HG02981 (cell line): ENCODE results near the gene POP5.
"Not testable (repeated sequence)": the region's sequence is repeated elsewhere in the genome, so short reads cannot be mapped to it uniquely, and the experiment has no call there.

Experiments
- ATAC-seq: cut with Tn5 transposase; IDR thresholded peaks from one replicate; pipeline ENCODE4 v1.9.1; 2021; ENCODE audit warnings: mild to moderate bottlenecking, moderate library complexity; ENCODE audit not compliant: unreplicated experiment

POP5 gene, protein sequence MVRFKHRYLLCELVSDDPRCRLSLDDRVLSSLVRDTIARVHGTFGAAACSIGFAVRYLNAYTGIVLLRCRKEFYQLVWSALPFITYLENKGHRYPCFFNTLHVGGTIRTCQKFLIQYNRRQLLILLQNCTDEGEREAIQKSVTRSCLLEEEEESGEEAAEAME

DNA sequence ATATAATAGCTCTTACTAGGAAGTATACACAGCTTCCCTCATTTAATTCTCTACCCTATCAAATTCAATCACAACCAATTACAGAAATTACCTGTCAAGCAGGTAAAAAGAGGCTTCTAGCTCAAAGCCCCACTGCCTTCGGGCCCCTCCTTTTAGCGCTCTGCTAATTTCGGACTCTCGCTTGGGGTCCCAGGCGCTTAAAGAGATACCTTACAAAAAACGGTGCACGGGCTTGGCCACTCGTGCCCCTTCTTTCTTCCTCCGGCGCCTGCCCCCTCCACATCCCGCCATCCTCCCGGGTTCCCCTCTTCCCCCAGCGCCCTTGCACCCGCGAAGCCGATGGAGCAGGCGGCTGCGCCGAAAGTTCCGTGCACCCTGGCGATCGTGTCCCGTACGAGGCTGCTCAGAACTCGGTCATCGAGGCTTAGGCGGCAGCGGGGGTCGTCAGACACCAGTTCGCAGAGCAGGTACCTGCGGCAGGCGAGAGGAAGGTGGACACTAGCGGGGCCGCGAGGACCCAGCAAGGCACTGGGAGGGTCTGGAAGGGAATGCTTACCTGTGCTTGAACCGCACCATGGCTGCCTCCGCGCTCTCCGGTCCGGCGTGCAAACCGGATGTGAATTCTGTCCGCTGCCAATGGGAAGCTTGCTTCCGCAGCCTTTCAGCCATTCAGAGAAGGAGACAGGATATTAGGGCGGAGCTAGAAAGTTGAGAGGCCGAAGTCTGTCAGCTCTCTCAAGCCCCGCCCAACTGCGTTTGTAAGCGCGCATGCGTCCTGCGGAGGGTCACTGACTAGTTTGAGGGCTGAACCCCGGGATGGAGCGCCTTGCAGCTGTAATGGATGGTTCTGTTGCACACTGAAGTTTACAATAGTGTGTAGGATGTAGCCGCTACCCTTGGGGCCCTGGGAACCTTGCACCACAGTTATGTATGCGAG lies at the start of gene POP5:
Gene POP5 (minus strand): TSS at position 616 of the 937 bp plus-strand sequence. CDS start 40 bp downstream, at position 576.
- peak; percentile 96 for ATAC-seq

DNA sequence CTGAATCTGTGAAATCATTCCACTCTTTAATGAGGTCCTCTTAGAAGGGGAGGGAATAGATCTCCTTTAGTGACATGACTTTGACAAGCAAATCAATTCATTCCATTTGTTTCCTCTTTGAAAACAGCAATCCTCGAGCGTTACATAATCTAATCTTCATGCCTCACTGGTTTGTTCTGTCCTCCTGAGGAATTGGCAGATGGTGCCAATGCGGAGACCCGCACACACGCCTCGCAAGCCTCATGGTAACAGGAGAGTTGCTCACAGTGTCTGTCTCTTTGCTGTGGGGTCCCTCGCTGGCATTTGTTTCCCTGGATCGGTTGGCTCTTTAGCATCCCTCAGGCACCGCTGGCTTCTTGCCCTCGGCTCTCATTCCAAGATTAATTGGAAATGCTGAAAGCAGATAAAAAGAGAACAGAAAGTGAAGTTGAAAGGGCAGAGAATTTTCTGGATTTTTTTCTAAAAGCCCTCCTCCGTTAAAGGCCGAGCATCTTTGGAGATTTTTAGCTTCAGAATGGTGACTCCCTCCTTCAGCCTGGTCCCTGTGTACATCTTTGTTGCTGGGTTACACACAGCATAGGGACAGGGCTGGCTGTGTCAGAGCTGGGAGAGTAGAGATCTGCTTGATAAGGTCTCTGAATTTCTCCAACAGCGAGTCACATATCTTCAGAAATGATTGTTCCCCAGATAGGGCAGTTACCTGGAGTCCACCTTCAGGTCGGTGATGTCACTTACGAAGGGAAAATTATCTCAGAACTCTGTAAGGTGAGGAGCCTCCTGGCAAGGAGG lies 49.1 kb upstream of the POP5 start:
- no peak for ATAC-seq

DNA sequence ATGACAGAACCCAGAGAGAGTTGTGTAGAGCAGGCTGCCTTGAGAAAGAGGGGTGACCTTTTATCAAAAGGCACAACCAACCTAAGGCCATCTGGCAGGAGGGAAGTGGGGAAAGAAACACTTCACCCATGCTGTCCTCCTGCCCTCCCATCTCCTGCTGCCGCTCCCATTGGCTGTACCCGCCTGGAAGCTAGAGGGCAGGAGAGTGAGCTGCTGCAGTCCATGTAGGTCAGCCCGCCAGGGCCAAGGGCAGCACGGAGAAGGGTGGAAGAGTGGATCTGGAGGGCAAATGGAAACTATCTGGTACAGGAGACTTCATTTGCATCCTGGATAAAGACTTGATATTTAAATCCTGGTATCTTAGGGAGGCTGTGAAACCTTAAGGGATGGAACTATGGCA lies 47.7 kb upstream of the POP5 start:
- ATAC-seq: no peak

DNA sequence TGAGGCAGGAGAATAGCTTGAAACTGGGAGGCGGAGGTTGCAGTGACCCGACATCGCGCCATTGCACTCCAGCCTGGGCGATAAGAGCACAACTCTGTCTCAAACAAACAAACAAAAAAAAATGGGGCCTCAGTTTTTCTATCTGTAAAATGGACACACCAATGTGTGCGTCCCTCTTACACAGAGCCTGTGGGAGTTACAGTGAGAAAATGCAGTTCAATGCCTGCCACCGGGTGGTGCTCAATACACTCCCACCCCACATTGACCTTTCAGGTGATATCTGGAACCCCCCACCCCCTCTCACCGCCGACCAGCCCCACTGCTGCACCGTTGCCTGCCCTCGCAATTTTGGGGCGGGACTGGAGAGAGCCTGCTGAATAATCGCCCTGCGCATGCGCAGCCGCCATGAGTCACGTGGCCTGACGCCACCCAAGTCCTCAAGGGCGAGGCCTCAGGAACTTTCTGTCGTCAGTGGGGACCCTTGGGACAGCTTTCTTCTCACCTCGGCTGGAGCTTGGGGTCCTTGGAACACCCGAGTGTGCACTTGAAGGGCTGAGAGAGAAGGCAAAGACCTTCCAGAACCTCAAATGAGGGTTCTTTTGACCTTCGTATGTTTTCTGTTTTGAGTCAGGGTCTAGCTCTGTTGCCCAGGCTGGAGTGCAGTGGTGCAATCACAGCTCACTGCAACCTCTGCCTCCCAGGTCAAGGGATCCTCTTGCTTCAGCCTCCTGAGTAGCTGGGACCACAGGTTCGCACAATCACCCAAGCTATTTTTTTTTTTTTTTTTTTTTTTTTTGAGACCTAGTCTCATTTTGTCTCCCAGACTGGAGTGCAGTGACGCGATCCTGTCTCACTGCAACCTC lies 44.6 kb upstream of the POP5 start:
- no peak for ATAC-seq

DNA sequence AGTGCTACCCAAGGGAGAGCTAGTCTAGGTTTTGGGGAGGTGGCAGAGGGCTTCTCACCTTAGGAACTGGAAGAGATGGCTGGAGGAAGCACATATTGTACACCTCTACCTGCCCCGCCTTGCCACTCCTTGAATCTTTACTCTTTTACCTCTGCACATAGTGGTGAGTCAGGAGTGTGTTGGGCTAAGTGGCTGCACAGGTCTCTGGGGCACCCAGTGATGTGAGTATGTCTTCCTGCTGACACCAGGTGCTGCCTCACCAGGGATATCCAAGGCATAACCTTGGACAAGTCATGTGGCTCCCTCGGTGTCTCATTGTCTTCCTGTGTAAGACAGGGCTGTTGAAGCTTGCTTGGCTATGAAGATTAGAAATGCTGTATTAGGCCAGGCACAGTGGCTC lies 39.4 kb upstream of the POP5 start:
- no peak for ATAC-seq

DNA sequence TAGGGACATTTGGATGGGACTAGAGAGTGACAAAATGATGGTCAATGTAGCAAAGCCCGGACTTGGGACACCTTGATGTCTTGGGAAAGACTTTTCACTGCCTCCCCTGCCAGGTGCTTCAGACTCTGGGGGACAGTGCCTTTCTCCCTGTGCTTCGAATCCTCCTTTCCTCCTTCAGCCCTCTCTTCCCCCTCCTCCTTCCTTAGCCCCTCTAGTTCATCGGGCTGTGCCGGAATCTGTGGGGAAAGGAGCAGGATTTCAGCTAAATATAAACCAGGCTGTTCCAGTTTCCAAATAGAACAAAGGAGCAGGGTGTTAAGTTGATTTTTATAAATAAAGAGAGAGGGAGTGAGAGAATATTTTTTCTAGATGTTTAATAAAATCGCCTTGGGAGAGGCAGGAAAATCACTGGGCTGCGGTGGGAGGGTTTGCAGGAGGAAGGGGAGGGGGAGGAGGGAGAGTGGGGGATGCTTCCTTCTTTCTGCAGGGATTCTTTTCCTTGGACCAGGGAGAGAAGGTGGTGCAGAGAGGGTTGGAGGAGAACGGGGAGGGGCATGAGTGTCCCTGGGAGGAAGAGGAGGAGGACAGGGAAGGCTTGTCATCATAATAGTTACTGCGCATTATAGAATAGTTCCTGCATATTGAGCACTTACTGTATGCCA lies 37.9 kb upstream of the POP5 start:
- ATAC-seq: no peak

DNA sequence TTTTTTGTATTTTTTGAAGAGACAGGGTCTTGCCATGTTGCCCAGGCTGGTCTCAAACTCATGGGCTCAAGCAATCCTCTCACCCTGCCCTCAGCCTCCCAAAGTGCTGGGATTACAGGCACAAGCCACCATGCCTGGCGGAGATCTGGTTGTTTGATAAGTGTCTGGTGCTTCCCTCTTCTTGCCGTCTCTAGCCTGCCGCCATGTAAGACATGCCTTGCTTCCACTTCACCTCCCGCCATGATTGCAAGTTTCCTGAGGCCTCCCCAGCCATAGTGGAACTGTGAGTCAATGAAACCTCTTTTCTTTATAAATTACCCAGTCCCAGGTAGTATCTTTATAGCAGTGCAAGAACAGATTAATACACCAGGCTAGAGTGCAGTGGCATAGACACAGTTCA lies 36.6 kb upstream of the POP5 start:
- ATAC-seq: not testable (repeated sequence)

DNA sequence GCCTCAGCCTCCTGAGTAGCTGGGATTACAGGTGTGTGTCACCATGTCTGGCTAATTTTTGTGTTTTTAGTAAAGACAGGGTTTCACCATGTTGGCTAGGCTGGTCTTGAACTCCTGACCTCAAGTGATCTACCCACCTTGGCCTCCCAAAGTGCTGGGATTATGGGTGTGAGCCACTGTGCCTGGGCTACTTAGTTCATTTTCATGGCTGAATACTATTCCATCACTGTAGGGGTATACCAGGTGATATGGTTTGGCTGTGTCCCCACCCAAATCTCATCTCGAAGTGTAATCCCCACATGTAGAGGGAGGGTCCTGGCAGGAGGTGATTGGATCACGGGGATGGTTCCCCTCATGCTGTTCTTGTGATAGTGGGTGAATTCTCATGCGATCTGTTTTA lies 36.0 kb upstream of the POP5 start:
- not testable (repeated sequence) for ATAC-seq

DNA sequence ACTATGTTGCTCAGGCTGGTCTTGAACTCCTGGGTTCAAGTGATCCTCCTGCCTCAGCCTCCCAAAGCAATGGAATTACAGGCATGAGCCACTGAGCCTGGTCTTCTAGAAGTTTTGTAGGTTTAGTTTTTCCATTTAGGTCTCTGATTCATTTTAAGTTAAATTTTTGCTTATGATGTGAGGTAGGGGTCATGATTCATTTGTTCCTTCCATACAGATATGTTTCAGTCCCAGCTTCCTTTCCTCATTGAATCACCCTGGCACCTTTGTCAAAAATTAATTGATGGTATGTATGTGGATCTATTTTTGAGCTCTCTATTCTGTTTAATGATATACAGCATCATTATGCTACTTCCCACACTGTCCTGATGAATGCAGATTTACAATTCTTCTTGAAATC lies 33.6 kb upstream of the POP5 start:
- ATAC-seq: no peak

DNA sequence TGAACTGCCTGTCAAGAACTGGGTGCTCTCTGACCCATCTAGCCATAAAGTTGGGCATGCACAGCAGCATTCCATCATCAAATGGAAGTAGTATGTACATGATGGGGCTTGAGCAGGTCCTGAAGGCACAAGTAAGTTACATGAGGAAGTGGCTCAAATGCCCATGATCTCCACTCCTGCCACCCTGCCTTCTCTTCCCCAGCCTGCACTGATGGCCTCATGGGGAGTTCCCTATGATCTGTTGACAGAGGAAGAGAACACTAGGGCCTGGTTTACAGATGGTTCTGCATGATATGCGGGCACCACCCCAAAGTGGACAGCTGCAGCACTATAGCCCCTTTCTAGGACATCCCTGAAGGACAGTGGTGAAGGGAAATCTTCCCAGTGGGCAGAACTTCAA lies 30.3 kb upstream of the POP5 start:
- ATAC-seq: not testable (repeated sequence)

DNA sequence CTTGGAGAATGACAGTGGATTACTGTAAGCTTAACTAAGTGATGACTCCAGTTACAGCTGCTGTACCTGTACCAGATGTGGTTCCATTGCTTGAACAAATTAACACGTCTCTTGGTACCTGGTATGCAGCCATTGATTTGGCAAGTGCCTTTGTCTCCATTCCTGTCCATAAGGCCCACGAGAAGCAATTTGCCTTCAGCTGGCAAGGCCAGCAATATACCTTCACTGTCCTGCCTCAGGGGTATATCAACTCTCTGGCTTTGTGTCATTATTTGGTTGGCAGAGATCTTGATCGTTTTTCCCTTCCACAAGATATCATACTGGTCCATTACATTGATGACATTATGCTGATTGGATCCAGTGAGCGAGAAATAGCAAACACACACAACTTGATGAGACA lies 29.4 kb upstream of the POP5 start:
- no peak for ATAC-seq

DNA sequence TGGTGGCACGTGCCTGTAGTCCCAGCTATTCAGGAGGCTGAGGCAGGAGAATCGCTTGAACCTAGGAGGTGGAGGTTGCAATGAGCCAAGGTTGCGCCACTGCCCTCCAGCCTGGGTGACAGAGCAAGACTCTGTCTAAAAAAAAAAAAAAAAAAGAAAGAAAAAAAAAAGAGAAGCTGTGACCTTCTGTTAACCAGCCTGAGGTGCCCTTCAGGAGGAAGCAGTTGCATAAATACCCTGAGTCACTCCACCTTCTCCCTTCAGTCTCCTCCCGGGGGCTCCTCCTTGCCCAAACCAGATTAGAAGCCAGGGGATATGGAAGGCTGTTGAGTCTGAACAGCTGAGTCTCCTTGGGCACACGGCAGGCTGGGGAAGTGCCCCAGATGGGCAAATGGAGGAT lies 21.2 kb upstream of the POP5 start:
- ATAC-seq: not testable (repeated sequence)

DNA sequence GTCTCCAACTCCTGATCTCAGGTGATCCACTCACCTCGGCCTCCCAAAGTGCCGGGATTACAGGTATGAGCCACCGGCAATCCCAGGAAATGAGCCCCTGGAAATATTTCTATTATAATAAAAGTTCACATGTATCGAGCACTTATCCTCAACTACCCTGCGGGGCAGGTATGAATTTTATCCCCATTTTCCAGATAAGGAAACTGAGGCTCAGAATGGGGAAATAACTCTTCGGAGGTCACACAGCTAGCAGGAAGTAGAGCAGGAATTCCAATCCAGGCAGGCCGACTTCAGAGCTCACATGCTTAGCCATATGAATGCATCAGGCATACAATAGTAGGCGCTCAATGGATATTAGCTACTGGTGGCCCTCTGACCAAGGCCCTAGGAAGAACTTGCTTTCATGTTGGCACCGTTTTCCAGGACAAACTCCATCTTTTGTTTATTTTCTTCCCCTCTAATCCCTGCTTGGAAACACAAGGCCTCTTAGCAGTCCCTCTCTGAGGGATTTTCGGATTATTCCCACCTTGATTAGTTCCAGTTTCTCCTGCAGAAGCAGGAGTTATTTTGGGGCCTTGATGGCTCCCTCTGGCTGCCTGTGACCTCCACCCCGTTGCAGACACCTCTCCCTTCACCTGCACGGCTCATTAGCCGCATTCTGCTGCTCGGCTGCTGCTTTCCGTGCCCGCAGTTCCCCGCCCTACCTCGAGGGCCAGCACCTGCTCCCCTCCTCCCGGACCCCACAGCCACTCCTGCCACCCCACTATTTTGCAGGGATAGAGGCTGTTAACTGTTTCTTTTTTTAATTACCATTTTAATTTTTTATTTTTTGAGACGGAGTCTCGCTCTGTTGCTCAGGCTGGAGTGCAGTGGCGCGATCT lies 18.7 kb upstream of the POP5 start:
- ATAC-seq: no peak

DNA sequence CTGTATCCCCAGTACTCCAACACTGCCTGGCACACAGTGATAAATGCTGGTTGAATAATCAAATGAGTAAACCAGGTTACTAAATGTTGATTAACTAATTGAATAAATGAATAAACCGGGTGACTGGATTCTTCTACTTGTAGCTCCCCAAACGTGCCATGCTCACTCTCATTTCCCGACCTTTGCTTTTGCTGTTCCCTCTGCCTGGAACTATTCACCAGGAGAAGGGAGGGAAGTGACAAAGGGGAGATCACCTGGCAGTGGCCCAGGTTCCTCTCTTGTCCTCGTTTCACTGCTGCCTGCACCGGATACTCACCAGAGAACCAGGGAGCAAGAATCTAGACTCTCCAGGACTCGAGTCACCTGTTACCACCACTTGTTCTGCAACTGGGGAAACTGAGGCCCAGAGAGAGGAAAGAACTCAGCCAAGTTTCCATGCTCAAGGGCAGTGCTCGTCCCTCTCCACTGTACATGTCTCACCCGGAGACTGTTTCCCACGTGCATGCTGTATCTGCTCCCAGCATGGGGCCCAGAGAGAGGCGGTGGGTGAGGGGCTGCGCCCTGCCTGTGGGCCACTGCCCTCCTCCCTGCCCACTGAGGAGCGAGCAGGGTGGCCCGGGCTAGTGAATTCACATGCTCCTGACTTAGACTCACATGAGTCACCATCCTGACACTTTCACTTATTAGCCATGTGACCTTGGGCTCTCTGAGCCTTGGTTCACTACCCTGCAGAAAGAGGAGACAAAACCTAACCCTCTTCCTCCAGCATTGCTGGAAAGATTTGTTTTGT lies 17.7 kb upstream of the POP5 start:
- no peak for ATAC-seq

DNA sequence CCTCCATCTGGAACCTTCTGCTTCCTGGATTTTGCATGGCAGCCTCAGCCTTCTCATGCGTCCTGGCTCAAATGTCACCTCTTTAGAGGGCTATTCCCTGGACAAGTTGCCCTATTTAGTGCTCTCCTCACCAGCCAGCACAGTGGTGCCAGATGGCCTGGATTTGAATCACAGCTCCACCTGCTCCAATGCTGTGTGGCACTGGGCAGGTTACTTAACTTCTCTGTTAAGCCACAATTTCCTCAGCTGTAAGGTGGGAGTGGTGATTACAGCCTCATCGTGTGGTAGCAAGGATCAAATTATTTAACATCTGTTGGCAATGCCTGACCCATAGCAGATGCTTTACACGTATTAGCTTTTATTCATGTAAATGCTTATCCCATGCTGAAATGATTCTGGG lies 16.7 kb upstream of the POP5 start:
- no peak for ATAC-seq

DNA sequence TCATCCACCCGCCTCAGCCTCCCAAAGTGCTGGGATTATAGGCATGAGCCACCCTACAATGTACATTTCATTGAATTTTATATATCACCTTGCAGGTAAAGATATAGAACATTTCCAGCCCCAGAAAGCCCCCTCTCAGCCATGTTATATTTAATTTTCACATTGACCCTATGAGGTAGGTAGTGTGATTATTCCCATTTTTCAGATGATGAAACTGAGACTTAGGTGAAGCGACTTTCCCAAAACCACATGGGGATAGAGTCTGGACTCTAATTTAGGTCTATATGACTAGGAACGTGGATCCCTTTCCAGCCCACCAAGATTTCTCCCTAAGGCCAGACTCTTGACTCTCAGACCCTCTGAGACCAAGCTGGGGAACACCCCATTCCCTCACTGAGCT lies 15.7 kb upstream of the POP5 start:
- no peak for ATAC-seq

DNA sequence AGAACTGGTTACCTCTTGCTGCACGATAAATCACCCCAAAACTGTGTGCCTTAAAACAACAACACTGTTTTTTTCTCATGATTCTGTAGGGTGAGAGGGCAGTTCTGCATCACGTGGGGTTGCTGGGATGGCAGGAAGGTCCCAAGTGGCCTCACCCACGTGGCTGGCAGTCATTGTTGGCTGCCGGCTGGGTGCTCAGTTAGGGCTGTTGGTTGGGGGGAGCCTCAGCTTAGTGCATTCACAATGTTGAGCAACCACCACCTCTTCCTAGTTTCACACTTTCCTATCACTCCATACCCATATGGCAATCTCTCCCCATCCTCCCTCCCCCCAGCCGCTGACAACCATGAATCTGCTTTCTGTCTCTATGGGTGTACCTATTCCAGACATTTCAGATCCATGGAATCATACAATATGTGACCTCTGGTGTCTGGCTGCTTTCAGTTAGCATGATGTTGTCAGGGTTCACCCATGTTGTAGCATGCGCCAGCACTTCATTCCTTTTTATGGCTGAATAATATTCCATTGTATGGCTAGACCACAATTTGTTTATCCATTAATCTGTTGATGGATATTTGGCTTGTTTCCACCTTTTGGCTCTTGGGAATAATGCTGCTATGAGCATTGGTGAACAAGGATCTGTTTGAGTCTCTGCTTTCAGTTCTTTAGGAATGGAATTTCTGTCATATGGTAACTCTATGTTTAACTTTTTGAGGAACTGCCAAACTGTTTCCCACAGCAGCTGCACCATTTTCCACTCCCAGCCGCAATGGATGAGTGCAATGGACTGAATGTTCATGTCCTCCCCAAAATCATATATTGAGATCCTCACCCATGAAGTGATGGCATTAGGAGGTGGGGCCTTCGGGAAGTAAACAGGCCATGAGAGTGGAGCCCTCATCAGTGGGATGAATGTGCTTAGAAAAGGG lies 11.2 kb upstream of the POP5 start:
- ATAC-seq: no peak
